GM19099 (cell line): ENCODE results near the gene KRTAP4-8.
"Not testable (repeated sequence)": the region's sequence is repeated elsewhere in the genome, so short reads cannot be mapped to it uniquely, and the experiment has no call there.

Experiments used
- POLR2A ChIP-seq: IDR thresholded peaks from 3 replicates; pipeline ENCODE4 v1.6.1; 2011; ENCODE audit warnings: low read depth; ENCODE audit not compliant: insufficient read length; ENCODE audit errors: extremely low read depth

The KRTAP4-8 gene

GRCh38 chr17:41064301-41064700 lies 33.6 kb downstream of the KRTAP4-8 start:
- TF ChIP-seq POLR2A: no peak

DNA sequence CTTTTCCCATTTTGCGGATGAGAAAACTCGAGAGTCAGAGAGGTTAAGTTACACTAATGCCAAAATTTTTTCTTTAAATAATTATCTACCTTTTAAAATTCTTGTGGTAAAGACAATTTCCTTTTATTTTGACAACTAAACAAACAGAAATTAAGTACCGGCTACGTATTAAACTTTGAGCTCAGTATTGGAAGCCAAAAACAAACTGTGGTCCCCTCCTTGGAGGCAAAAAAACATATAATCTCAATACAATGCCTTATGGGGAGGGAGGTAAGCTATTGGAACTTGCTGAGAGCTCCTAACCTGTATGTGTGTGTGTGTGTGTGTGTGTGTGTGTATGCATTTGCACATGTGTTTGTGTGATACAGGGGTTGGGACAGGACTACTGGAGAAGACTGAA lies 34.5 kb downstream of the KRTAP4-8 start:
- TF ChIP-seq POLR2A: no peak

- no peak for TF ChIP-seq POLR2A
Measured at GRCh38 chr17:41061964-41062363, 36.0 kb downstream of the KRTAP4-8 start.

GRCh38 chr17:41060052-41060604 lies 37.8 kb downstream of the KRTAP4-8 start, which contains the start of gene KRTAP2-3:
KRTAP2-3 (minus strand) TSS chr17:41060114; CDS start chr17:41060050, 64 bp downstream.
- no peak for TF ChIP-seq POLR2A

- TF ChIP-seq POLR2A: no peak
Measured at GRCh38 chr17:41058741-41059140, 39.2 kb downstream of the KRTAP4-8 start.

- TF ChIP-seq POLR2A: no peak
Measured at GRCh38 chr17:41057547-41057946, 40.4 kb downstream of the KRTAP4-8 start.

DNA sequence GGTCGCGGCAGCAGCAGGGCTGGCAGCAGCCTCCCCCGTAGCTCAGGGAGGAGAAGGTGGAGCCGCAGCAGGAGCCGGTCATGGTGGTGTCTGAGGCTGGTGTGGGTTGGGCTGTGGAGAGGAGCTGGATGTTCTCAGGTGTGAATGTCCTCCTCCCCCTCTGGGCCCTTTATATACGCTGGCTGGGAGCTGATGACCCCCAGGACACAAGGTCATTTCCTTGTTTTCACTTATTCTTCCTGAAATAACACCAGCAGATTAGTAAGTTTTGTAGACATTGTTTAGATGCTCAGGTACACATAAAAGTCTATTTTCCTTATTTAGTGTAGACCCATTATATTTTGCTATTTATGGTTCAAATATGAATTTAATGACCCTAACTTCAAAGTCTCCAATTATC lies 42.8 kb downstream of the KRTAP4-8 start, which contains the start of gene KRTAP2-2:
Gene KRTAP2-2 (minus strand): TSS at position 101 of the 400 bp plus-strand sequence. CDS start 19 bp downstream, at position 82.
- TF ChIP-seq POLR2A: not testable (repeated sequence)

GRCh38 chr17:41054025-41054424 lies 43.9 kb downstream of the KRTAP4-8 start:
- TF ChIP-seq POLR2A: no peak

GRCh38 chr17:41052566-41052965 lies 45.4 kb downstream of the KRTAP4-8 start:
- no peak for TF ChIP-seq POLR2A

GRCh38 chr17:41049110-41049509 lies 48.8 kb downstream of the KRTAP4-8 start:
- TF ChIP-seq POLR2A: no peak

DNA sequence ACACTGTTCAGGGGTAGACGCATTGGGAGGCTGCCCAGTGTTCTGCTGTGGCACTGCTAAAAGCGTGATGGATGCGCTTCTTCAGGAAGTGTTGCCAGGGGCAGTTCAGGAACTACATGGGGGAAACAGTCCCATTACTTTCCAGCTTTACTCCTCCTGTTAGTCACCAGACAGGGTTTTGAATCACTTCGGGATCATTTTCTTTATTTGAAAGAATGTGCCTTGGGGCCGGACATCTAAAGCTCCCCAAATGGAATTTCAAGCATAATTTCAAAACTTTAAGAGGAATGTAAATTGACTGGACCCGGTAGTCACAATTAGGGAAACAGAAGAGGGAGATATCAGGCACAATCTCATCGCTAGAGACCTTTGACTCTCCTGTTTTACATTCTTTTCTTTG lies 49.5 kb downstream of the KRTAP4-8 start:
- TF ChIP-seq POLR2A: no peak
